Peyer's patch (tissue), 4 donors: ENCODE data around the gene PRR5. TPM values are rescaled to one million over a fixed set of nuclear protein-coding genes. Genes with fewer than 3 reads are reported as not detected.

Experiments
- DNase-seq, 3 donors: peaks; one replicate each; pipeline ENCODE4 v3.0.0-alpha.2; 2017 to 2019
- H3K27ac ChIP-seq, 4 donors: fragments of 200-600 bp; sonication (generic); one replicate each; pipeline ENCODE4 v1.5.1; 2016 to 2019
- H3K27me3 ChIP-seq, 2 donors: fragments of 200-600 bp; sonication (generic); one replicate each; pipeline ENCODE4 v1.5.1; 2019
- H3K36me3 ChIP-seq, 3 donors: fragments of 200-600 bp; sonication (generic); one replicate each; pipeline ENCODE4 v1.5.1; 2016 to 2019
- H3K4me1 ChIP-seq, 4 donors: fragments of 200-600 bp; sonication (generic); one replicate each; pipeline ENCODE4 v1.5.1; 2016 to 2019
- H3K4me3 ChIP-seq, 4 donors: fragments of 200-600 bp; sonication (generic); 1 replicate in 3 of 4; 2 replicates in 1 of 4; pipeline ENCODE4 v1.5.1; 2016 to 2019; ENCODE audit warnings: mild to moderate bottlenecking in 1 of 4
- H3K9me3 ChIP-seq, 4 donors: fragments of 200-600 bp; sonication (generic); one replicate each; pipeline ENCODE4 v1.5.1; 2016 to 2019; ENCODE audit warnings: mild to moderate bottlenecking in 1 of 4
- POLR2A ChIP-seq, 2 donors: fragments of 450-650 bp; IDR thresholded peaks; one replicate each; pipeline ENCODE4 v1.5.1; 2017; ENCODE audit warnings: antibody characterized with exemption in 2 of 2, mild to moderate bottlenecking in 2 of 2, moderate library complexity in 2 of 2
- total RNA-seq, 4 donors: library from RNA; depleted of rRNA; stranded (reverse); fragments of >200 nt; gene quantifications; one replicate each; pipeline ENCODE4 v1.1.0, GENCODE V29; 2016
- TF ChIP-seq, protein P1 (sequence below), 6 experiments: fragments of 450-650 bp in 4 of 6; fragments of 200-600 bp in 2 of 6; sonication (generic) in 1 of 6; IDR thresholded peaks; one replicate each; pipeline ENCODE4 v1.5.1; 2017 to 2019; ENCODE audit warnings: antibody characterized with exemption in 6 of 6, mild to moderate bottlenecking in 3 of 6, moderate library complexity in 1 of 6

PRR5 gene
- total RNA-seq, 4 donors from 2014 or later, result 20.6 to 84.3 (median 51.0) TPM

GRCh38 chr22:44728761-44729324, 26.8 kb downstream of the PRR5 start:
- TF ChIP-seq, protein P1, sequence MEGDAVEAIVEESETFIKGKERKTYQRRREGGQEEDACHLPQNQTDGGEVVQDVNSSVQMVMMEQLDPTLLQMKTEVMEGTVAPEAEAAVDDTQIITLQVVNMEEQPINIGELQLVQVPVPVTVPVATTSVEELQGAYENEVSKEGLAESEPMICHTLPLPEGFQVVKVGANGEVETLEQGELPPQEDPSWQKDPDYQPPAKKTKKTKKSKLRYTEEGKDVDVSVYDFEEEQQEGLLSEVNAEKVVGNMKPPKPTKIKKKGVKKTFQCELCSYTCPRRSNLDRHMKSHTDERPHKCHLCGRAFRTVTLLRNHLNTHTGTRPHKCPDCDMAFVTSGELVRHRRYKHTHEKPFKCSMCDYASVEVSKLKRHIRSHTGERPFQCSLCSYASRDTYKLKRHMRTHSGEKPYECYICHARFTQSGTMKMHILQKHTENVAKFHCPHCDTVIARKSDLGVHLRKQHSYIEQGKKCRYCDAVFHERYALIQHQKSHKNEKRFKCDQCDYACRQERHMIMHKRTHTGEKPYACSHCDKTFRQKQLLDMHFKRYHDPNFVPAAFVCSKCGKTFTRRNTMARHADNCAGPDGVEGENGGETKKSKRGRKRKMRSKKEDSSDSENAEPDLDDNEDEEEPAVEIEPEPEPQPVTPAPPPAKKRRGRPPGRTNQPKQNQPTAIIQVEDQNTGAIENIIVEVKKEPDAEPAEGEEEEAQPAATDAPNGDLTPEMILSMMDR (IDR thresholded peaks at IDR 0.05), result no peak
- TF ChIP-seq POLR2A (IDR thresholded peaks at IDR 0.05), result no peak
- peaks cover 0 to 52% (median 0%) of the 10 kb centered on the region in 3 donors for H3K36me3 ChIP-seq
- H3K27ac ChIP-seq, result peak overlapping the region in 3 of 4 donors; percentile 38 to 71 (median 40)
- H3K9me3 ChIP-seq, result no peaks in the 10 kb centered on the region
- peaks cover 0 to 19% (median 0%) of the 10 kb centered on the region in 4 donors for H3K4me1 ChIP-seq
- no peaks in the 10 kb centered on the region for H3K27me3 ChIP-seq
- no peak overlapping the region for H3K4me3 ChIP-seq
- DNase-seq, result no peak

GRCh38 chr22:44729391-44730021, 27.5 kb downstream of the PRR5 start:
- Histone ChIP-seq H3K27ac (peak overlapping the region in 3 of 4 donors; percentile 38 to 71 (median 40)), H3K36me3 (peaks cover 0 to 52% (median 0%) of the 10 kb centered on the region in 3 donors)
- TF ChIP-seq POLR2A (IDR thresholded peaks at IDR 0.05), result no peak
- TF ChIP-seq, protein P1 (IDR thresholded peaks at IDR 0.05), result peak in 1 of 6 experiments; percentile 12

GRCh38 chr22:44730022-44730393, 28.0 kb downstream of the PRR5 start:
- Histone ChIP-seq H3K27me3 (no peaks in the 10 kb centered on the region), H3K9me3 (no peaks in the 10 kb centered on the region), H3K4me3 (peak overlapping the region in 1 of 4 donors; percentile 8), H3K27ac (peak overlapping the region in 3 of 4 donors; percentile 11 to 71 (median 38)), H3K36me3 (peaks cover 0 to 49% (median 0%) of the 10 kb centered on the region in 3 donors), H3K4me1 (peaks cover 0 to 19% (median 0%) of the 10 kb centered on the region in 4 donors)
- no peak for TF ChIP-seq POLR2A (IDR thresholded peaks at IDR 0.05)
- TF ChIP-seq, protein P1 (IDR thresholded peaks at IDR 0.05), result no peak
- DNase-seq, result no peak

More at GRCh38 chr22:44729391-44730021, 27.5 kb downstream of the PRR5 start:
- DNase-seq, result no peak
- Histone ChIP-seq H3K4me3 (peak overlapping the region in 1 of 4 donors; percentile 8), H3K9me3 (no peaks in the 10 kb centered on the region), H3K27me3 (no peaks in the 10 kb centered on the region), H3K4me1 (peaks cover 0 to 19% (median 0%) of the 10 kb centered on the region in 4 donors)

GRCh38 chr22:44730490-44731356, 28.7 kb downstream of the PRR5 start:
- TF ChIP-seq, protein P1 (IDR thresholded peaks at IDR 0.05), result no peak
- no peak for TF ChIP-seq POLR2A (IDR thresholded peaks at IDR 0.05)
- Histone ChIP-seq H3K36me3 (peaks cover 0 to 47% (median 0%) of the 10 kb centered on the region in 3 donors), H3K9me3 (no peaks in the 10 kb centered on the region), H3K27me3 (no peaks in the 10 kb centered on the region), H3K4me1 (peaks cover 0 to 20% (median 0%) of the 10 kb centered on the region in 4 donors), H3K4me3 (no peak overlapping the region), H3K27ac (no peak overlapping the region)
- no peak for DNase-seq

DNA sequence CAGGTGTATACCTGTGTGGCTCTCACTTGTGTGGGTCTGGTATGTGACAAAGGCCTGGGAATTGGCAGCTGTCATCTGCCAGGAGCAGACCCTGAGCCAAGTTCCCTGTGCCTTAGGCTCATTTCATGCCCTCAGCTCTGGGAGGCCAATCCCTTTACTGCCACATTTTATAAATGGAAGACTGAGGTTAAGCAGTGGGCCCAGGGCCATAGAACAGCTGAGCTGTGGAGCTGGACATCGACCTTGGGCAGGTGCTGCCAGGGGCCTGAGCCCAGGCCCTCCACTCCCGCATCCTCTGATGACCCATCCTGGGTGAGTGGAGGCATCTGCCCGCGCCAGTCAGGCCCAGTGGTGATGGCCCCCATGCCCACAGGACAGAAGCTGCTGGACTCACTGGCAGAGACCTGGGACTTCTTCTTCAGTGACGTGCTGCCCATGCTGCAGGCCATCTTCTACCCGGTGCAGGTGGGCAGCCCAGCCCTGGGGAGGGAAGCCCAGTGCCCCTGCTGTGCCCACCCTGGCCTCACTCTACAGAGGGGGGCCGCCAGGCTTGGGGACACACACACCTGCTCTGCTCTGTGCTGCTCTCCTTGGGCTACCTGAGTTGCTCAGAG, 29.5 kb downstream of the PRR5 start:
- peaks cover 0 to 26% (median 0%) of the 10 kb centered on the region in 4 donors for H3K4me1 ChIP-seq
- TF ChIP-seq, protein P1 (IDR thresholded peaks at IDR 0.05), result no peak
- TF ChIP-seq POLR2A (IDR thresholded peaks at IDR 0.05), result no peak
- no peak for DNase-seq
- H3K9me3 ChIP-seq, result no peaks in the 10 kb centered on the region
- peaks cover 0 to 42% (median 0%) of the 10 kb centered on the region in 3 donors for H3K36me3 ChIP-seq
- no peak overlapping the region for H3K4me3 ChIP-seq
- H3K27me3 ChIP-seq, result no peaks in the 10 kb centered on the region
- H3K27ac ChIP-seq, result no peak overlapping the region
